Left lung (tissue), 10 donors: ENCODE measurements around the gene FRMD4A. TPM values are rescaled to one million over a fixed set of nuclear protein-coding genes. Genes with fewer than 3 reads are reported as not detected.
A peak's percentile ranks its signal among the peaks of the same experiment; 100 is the strongest.

Source experiments
- ATAC-seq: fragments of 200-7000 bp; cut with Tn5 transposase; one replicate; pipeline ENCODE4 v1.9.1; 2020; ENCODE audit warnings: moderate library complexity
- DNase-seq, 4 donors: peaks; one replicate each; pipeline ENCODE4 v3.0.0-alpha.2; 2013 to 2020
- H3K27ac ChIP-seq, 2 donors: fragments of 200-600 bp; sonication (generic) in 1 of 2; one replicate each; pipeline versions ENCODE4 v1.5.0 to v1.8.0; 2020 to 2021
- H3K27me3 ChIP-seq, 2 donors: fragments of 200-600 bp; sonication (generic) in 1 of 2; one replicate each; pipeline versions ENCODE4 v1.5.0 to v1.8.0; 2020 to 2021
- H3K36me3 ChIP-seq, 2 donors: fragments of 200-600 bp; sonication (generic) in 1 of 2; one replicate each; pipeline versions ENCODE4 v1.5.0 to v1.8.0; 2020 to 2021
- H3K4me1 ChIP-seq, 2 donors: fragments of 200-600 bp; one replicate each; pipeline ENCODE4 v1.8.0; 2021
- H3K4me3 ChIP-seq, 2 donors: fragments of 200-600 bp; sonication (generic) in 1 of 2; one replicate each; pipeline versions ENCODE4 v1.5.0 to v1.8.0; 2020 to 2021; ENCODE audit warnings: mild to moderate bottlenecking in 1 of 2
- H3K9me3 ChIP-seq, 2 donors: fragments of 200-600 bp; sonication (generic) in 1 of 2; one replicate each; pipeline versions ENCODE4 v1.5.0 to v1.8.0; 2020 to 2021
- CTCF ChIP-seq, 2 donors: fragments of 200-600 bp; sonication (generic) in 1 of 2; IDR thresholded peaks; one replicate each; pipeline versions ENCODE4 v1.5.0 to v1.8.0; 2021; ENCODE audit warnings: antibody characterized with exemption in 2 of 2
- intact Hi-C, 2 donors: fragments of 100-400 bp; cut with DNase I; formaldehyde crosslinking; loops; one replicate each; pipeline versions ENCODE4 v1.11.2 to v1.14.2; 2022
- polyA plus RNA-seq, 6 donors: library from polyadenylated mRNA; unstranded; fragments of 120-200 nt; gene quantifications; one replicate each; pipeline ENCODE4 v1.2.1, GENCODE V29; 2013; ENCODE audit not compliant: insufficient read length in 6 of 6
- total RNA-seq, 2 donors: library from RNA; stranded (reverse); fragmentation: NEBNext Ultra II Directional; extraction: Animal tissue kit (Norgen Biotek cat#: 25700); gene quantifications; one replicate each; pipeline ENCODE4 v1.2.1, GENCODE V29; 2021
- donor health status: DM: no; HTN: yes; CAD: no.
- donor health status: DM: no; HTN: no; CAD: no.

FRMD4A gene
- total and polyA plus RNA-seq, 8 donors: 33.9 to 62.8 (median 57.0) TPM

GRCh38 chr10:13775786-13776775, 554.6 kb downstream of the FRMD4A start:
- intact Hi-C loops: loop anchor here (5.0 to 10.0 kb wide), 3 partner anchors 101 to 161 kb away; no protein-coding TSS in a partner anchor
- DNase-seq (no peak), ATAC-seq (no peak)
- no peaks in the 10 kb centered on the region for H3K4me1 ChIP-seq
- TF ChIP-seq CTCF (IDR thresholded peaks at IDR 0.05): no peak
- H3K36me3 ChIP-seq: no peaks in the 10 kb centered on the region
- no peak overlapping the region for H3K4me3 ChIP-seq
- no peaks in the 10 kb centered on the region for H3K27me3 ChIP-seq
- no peaks in the 10 kb centered on the region for H3K9me3 ChIP-seq
- H3K27ac ChIP-seq: no peak overlapping the region

DNA sequence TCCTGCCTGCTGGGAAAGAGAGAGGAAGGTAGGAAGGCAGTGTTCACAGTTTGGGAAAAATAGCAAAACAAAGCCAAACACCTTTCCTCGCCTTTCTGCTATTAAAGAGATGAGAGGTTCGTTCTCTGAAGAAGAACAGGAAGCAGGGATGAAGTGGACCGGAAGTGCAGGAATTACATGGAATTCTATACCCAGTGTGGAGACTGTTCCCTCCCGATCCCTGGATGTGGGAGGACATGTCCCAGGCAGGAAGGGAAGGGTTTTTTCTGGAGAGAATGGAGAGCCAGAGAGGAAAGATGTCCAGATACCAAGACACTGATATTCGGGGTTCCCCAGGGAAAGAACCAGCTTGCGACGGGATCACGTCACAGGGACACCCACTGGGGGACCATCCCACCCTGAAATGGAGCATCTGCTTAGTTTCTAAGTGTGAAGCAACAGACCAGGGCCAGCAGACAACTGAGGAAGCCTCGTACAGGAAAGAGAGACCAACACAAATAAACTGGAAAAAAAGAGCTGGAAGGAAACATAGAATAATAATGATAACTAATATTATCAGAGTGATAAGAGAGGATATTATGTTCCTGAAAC, 556.3 kb downstream of the FRMD4A start:
- Histone ChIP-seq H3K27ac (peak overlapping the region in 1 of 2 donors; percentile 45), H3K36me3 (no peaks in the 10 kb centered on the region), H3K4me3 (no peak overlapping the region), H3K4me1 (no peaks in the 10 kb centered on the region), H3K9me3 (no peaks in the 10 kb centered on the region), H3K27me3 (no peaks in the 10 kb centered on the region)
- DNase-seq (no peak), ATAC-seq (no peak)
- TF ChIP-seq CTCF (IDR thresholded peaks at IDR 0.05): no peak
- intact Hi-C loops: loop anchor here (10.0 kb wide), 2 partner anchors 100 to 160 kb away; no protein-coding TSS in a partner anchor

DNA sequence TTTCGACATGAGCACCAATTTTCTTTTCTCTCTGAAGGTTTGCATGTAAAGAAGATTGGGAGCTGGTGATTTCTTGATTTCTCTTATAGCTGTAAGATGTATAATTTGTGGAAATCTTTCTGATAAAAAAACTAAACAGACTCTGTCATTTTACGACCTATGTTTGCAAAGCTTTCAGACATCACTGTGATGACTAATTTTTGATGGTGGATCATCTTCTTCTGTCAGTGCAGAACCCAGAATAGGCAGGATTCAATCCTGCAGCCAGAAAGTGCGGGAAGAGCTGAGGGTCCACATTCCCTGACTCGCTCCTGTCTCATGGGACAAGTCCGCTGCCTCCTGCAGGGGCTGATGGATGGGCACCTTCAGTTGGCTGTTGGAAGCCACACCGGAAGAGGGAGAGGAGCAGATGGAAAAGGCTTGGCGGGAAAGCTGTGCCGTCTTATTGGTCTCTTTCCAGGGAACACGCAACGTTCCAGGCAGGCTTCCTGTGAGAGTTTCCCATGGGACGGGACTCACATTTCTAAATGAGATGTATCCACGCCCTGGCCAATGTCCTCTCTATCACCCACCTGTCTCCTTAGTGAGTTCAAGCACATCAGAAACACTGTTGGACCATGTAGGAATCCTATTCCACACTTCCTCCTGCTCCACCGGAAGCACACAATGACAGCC, 557.1 kb downstream of the FRMD4A start:
- intact Hi-C loops: loop anchor here (10.0 kb wide), 2 partner anchors 99 to 159 kb away; no protein-coding TSS in a partner anchor
- no peaks in the 10 kb centered on the region for H3K9me3 ChIP-seq
- H3K4me1 ChIP-seq: no peaks in the 10 kb centered on the region
- no peak overlapping the region for H3K27ac ChIP-seq
- TF ChIP-seq CTCF (IDR thresholded peaks at IDR 0.05): no peak
- H3K36me3 ChIP-seq: no peaks in the 10 kb centered on the region
- no peaks in the 10 kb centered on the region for H3K27me3 ChIP-seq
- ATAC-seq (no peak), DNase-seq (no peak)
- H3K4me3 ChIP-seq: no peak overlapping the region

GRCh38 chr10:13773043-13773442, 557.7 kb downstream of the FRMD4A start:
- no peaks in the 10 kb centered on the region for H3K27me3 ChIP-seq
- H3K36me3 ChIP-seq: no peaks in the 10 kb centered on the region
- no peak for DNase-seq
- H3K4me1 ChIP-seq: no peaks in the 10 kb centered on the region
- ATAC-seq: no peak
- no peak for TF ChIP-seq CTCF (IDR thresholded peaks at IDR 0.05)
- no peak overlapping the region for H3K27ac ChIP-seq
- H3K9me3 ChIP-seq: no peaks in the 10 kb centered on the region
- intact Hi-C loops: loop anchor here (10.0 kb wide), 2 partner anchors 98 to 158 kb away; no protein-coding TSS in a partner anchor
- H3K4me3 ChIP-seq: no peak overlapping the region
